ENCODE data around the gene ZNF335. TPM values are rescaled to one million over a fixed set of nuclear protein-coding genes. Genes with fewer than 3 reads are reported as not detected.

The ZNF335 gene
- total RNA-seq, 1 donor from 2014 or later, result 14.2 TPM

- Mint-ChIP-seq H3K36me3 (ENCODE audit: low read depth) (peaks cover 25% of the 10 kb centered on the region), H3K27ac (ENCODE audit: unreplicated experiment) (no peak overlapping the region), H3K4me3 (ENCODE audit: unreplicated experiment) (no peak overlapping the region), H3K27me3 (ENCODE audit: low read depth) (no peaks in the 10 kb centered on the region), H3K9me3 (ENCODE audit: low read depth) (no peaks in the 10 kb centered on the region), H3K4me1 (ENCODE audit: low read depth) (peaks cover 13% of the 10 kb centered on the region)
- DNase-seq (ENCODE audit: low spot score), result no peak
- TF ChIP-seq CTCF (IDR thresholded peaks at IDR 0.05), result no peak
Observed at GRCh38 chr20:45940053-45940452, 31.9 kb downstream of the ZNF335 start.

GRCh38 chr20:45938727-45939438 is 33.1 kb downstream of the ZNF335 start:
- Mint-ChIP-seq H3K27me3 (ENCODE audit: low read depth) (no peaks in the 10 kb centered on the region), H3K27ac (ENCODE audit: unreplicated experiment) (no peak overlapping the region)

GRCh38 chr20:45937765-45938164 is 34.2 kb downstream of the ZNF335 start:
- Mint-ChIP-seq H3K27ac (ENCODE audit: unreplicated experiment) (no peak overlapping the region), H3K4me3 (ENCODE audit: unreplicated experiment) (no peak overlapping the region), H3K4me1 (ENCODE audit: low read depth) (peaks cover 13% of the 10 kb centered on the region), H3K9me3 (ENCODE audit: low read depth) (no peaks in the 10 kb centered on the region), H3K36me3 (ENCODE audit: low read depth) (peaks cover 20% of the 10 kb centered on the region), H3K27me3 (ENCODE audit: low read depth) (no peaks in the 10 kb centered on the region)
- TF ChIP-seq CTCF (IDR thresholded peaks at IDR 0.05), result no peak
- no peak for DNase-seq (ENCODE audit: low spot score)

More at GRCh38 chr20:45938727-45939438, 33.1 kb downstream of the ZNF335 start:
- peaks cover 19% of the 10 kb centered on the region for H3K36me3 Mint-ChIP-seq (ENCODE audit: low read depth)
- DNase-seq (ENCODE audit: low spot score), result no peak
- peaks cover 8% of the 10 kb centered on the region for H3K4me1 Mint-ChIP-seq (ENCODE audit: low read depth)
- H3K4me3 Mint-ChIP-seq (ENCODE audit: unreplicated experiment), result no peak overlapping the region
- H3K9me3 Mint-ChIP-seq (ENCODE audit: low read depth), result no peaks in the 10 kb centered on the region
- TF ChIP-seq CTCF (IDR thresholded peaks at IDR 0.05), result no peak

- DNase-seq (ENCODE audit: low spot score), result no peak
- peak overlapping the region; percentile 86 for H3K4me3 Mint-ChIP-seq (ENCODE audit: unreplicated experiment)
- H3K36me3 Mint-ChIP-seq (ENCODE audit: low read depth), result peaks cover 20% of the 10 kb centered on the region
Observed at GRCh38 chr20:45935416-45936046, 36.5 kb downstream of the ZNF335 start.

More at GRCh38 chr20:45935416-45936046, 36.5 kb downstream of the ZNF335 start:
- Mint-ChIP-seq H3K4me1 (ENCODE audit: low read depth) (peaks cover 13% of the 10 kb centered on the region), H3K27ac (ENCODE audit: unreplicated experiment) (peak overlapping the region; percentile 93), H3K27me3 (ENCODE audit: low read depth) (no peaks in the 10 kb centered on the region), H3K9me3 (ENCODE audit: low read depth) (no peaks in the 10 kb centered on the region)
- TF ChIP-seq CTCF (IDR thresholded peaks at IDR 0.05), result no peak

All from chondrocyte (in vitro differentiated cells).